B cell (primary cell): Measurements from ENCODE around the gene EGFR. TPM values are rescaled to one million over a fixed set of nuclear protein-coding genes. Genes with fewer than 3 reads are reported as not detected.

ENCODE experiments used
- ATAC-seq: fragments of 200-7000 bp; cut with Tn5 transposase; one replicate; pipeline ENCODE4 v1.10.0; 2021; ENCODE audit warnings: low read depth, mild to moderate bottlenecking, moderate number of reproducible peaks, moderate library complexity
- CTCF ChIA-PET: fragments of 350-600 bp; sonication (Branson Sonifier 250); formaldehyde crosslinking; loops from one replicate; lab custom pipeline; 2021; ENCODE audit warnings: antibody characterized with exemption, inconsistent platforms; lab: Charles Lee
- POLR2A ChIA-PET: fragments of 350-600 bp; sonication (Branson Sonifier 250); formaldehyde crosslinking; loops from one replicate; lab custom pipeline; 2021; ENCODE audit warnings: antibody characterized with exemption; lab: Charles Lee
- DNase-seq: peaks from one replicate; pipeline ENCODE4 v3.0.0; 2013
- H2AFZ ChIP-seq: 2 replicates; pipeline ENCODE4 v1.6.1; 2012; ENCODE audit warnings: mild to moderate bottlenecking, low read depth, low read length; ENCODE audit not compliant: insufficient read depth, poor library complexity, severe bottlenecking
- H3K27ac ChIP-seq, 2 donors: 1 replicate in 1 of 2; 2 replicates in 1 of 2; pipeline ENCODE4 v1.5.1; 2012 to 2013; ENCODE audit warnings: low read length in 2 of 2, mild to moderate bottlenecking in 2 of 2, moderate library complexity in 1 of 2
- H3K27me3 ChIP-seq, 4 experiments: fragments of 200-600 bp in 1 of 4; sonication (generic) in 1 of 4; replicated peaks in 1 of 4; 1 replicate in 2 of 4; 2 replicates in 2 of 4; pipeline versions ENCODE4 v1.6.1 to v1.7.0; 2013 to 2016; ENCODE audit warnings: low read length in 3 of 4, mild to moderate bottlenecking in 2 of 4, mixed read lengths in 1 of 4, moderate library complexity in 1 of 4; ENCODE audit not compliant: insufficient read depth in 4 of 4, control insufficient read depth in 3 of 4; ENCODE audit errors: control extremely low read depth in 1 of 4
- H3K36me3 ChIP-seq, 2 experiments: replicated peaks in 1 of 2; 1 replicate in 1 of 2; 2 replicates in 1 of 2; pipeline versions ENCODE4 v1.6.1 to v1.7.1; 2013; ENCODE audit warnings: low read length in 1 of 2; ENCODE audit not compliant: insufficient read depth in 2 of 2, control insufficient read depth in 1 of 2; ENCODE audit errors: control extremely low read depth in 1 of 2, extremely low read depth in 1 of 2
- H3K4me1 ChIP-seq, 2 donors: fragments of 200-600 bp in 1 of 2; sonication (generic) in 1 of 2; 1 replicate in 1 of 2; 2 replicates in 1 of 2; pipeline versions ENCODE4 v1.5.1 to v1.6.1; 2013 to 2017; ENCODE audit warnings: low read length in 2 of 2; ENCODE audit not compliant: control insufficient read depth in 2 of 2, insufficient read depth in 2 of 2
- H3K4me2 ChIP-seq: replicated peaks from 2 replicates; pipeline ENCODE3; 2012; ENCODE audit warnings: mild to moderate bottlenecking, low read depth, low read length; ENCODE audit not compliant: poor library complexity, severe bottlenecking
- H3K4me3 ChIP-seq, 5 experiments: fragments of 200-600 bp in 1 of 5; sonication (generic) in 1 of 5; 1 replicate in 3 of 5; 2 replicates in 2 of 5; pipeline versions ENCODE4 v1.5.1 to v1.7.0; 2011 to 2016; ENCODE audit warnings: low read length in 4 of 5, mild to moderate bottlenecking in 4 of 5, low read depth in 2 of 5, control low read depth in 1 of 5, moderate library complexity in 1 of 5; ENCODE audit not compliant: insufficient read depth in 1 of 5; ENCODE audit errors: control extremely low read depth in 1 of 5, extremely low read depth in 1 of 5
- H3K79me2 ChIP-seq: fragments of 200-600 bp; sonication (generic); one replicate; pipeline ENCODE4 v1.6.0; 2016; ENCODE audit warnings: low read length; ENCODE audit not compliant: control insufficient read depth, insufficient read depth
- H3K9ac ChIP-seq: fragments of 200-600 bp; sonication (generic); 2 replicates; pipeline ENCODE4 v1.6.1; 2017; ENCODE audit warnings: mild to moderate bottlenecking, low read length, moderate library complexity
- H3K9me3 ChIP-seq, 3 donors: one replicate each; pipeline versions ENCODE4 v1.6.1 to v1.7.1; 2013; ENCODE audit warnings: low read length in 2 of 3; ENCODE audit not compliant: control insufficient read depth in 2 of 3, insufficient read depth in 1 of 3; ENCODE audit errors: control extremely low read depth in 1 of 3
- H4K20me1 ChIP-seq: 2 replicates; pipeline ENCODE4 v1.6.0; 2012; ENCODE audit warnings: mild to moderate bottlenecking, low read length; ENCODE audit not compliant: insufficient read depth, control insufficient read depth, poor library complexity, severe bottlenecking
- H3K27ac Mint-ChIP-seq: one replicate; pipeline ENCODE4 v1.8.0; 2021; ENCODE audit warnings: mixed read lengths
- H3K27me3 Mint-ChIP-seq: one replicate; pipeline ENCODE4 v1.8.0; 2021; ENCODE audit warnings: mixed read lengths
- H3K4me1 Mint-ChIP-seq: one replicate; pipeline ENCODE4 v1.8.0; 2021; ENCODE audit warnings: mixed read lengths
- H3K4me3 Mint-ChIP-seq: one replicate; pipeline ENCODE4 v1.8.0; 2021; ENCODE audit warnings: mixed read lengths
- H3K9me3 Mint-ChIP-seq: one replicate; pipeline ENCODE4 v1.8.0; 2022; ENCODE audit warnings: mixed read lengths; ENCODE audit not compliant: insufficient read depth
- CTCF ChIP-seq: fragments of 200-600 bp; IDR thresholded peaks from one replicate; pipeline ENCODE4 v1.8.0; 2022; ENCODE audit warnings: antibody characterized with exemption, mild to moderate bottlenecking
- EZH2 ChIP-seq: IDR thresholded peaks from 2 replicates; pipeline ENCODE4 v1.6.1; 2012; ENCODE audit warnings: borderline replicate concordance, low read depth, mild to moderate bottlenecking, moderate library complexity, low read length; ENCODE audit not compliant: insufficient read depth, poor library complexity, severe bottlenecking
- WGBS: methylation state at CpG from one replicate; pipeline ENCODE4 v1.1.5; 2013; ENCODE audit warnings: missing lambda C conversion rate; ENCODE audit not compliant: insufficient coverage; 5-methylcytosine and 5-hydroxymethylcytosine counted together
- intact Hi-C: fragments of 100-400 bp; cut with micrococcal nuclease; formaldehyde crosslinking; loops from one replicate; pipeline ENCODE4 v1.10.0; 2022
- polyA plus RNA-seq: library from polyadenylated mRNA; depleted of rRNA; stranded (reverse); fragments of >200 nt; gene quantifications from 2 replicates; pipeline ENCODE4 v1.2.3, GENCODE V29; 2012
- total RNA-seq, 2 donors: library from RNA; stranded (reverse); fragments of 120-200 nt in 1 of 2; gene quantifications; 1 replicate in 1 of 2; 2 replicates in 1 of 2; pipeline versions ENCODE4 v1.2.3 to v1.2.4, GENCODE V29; 2013 to 2022

The EGFR gene
- total and polyA plus RNA-seq, 2 donors (not counting 1 experiment from before 2014, with no cell fraction given) = not detected

- intact Hi-C loops = no loop called here
- H3K4me3 Mint-ChIP-seq = no peak overlapping the region
- CTCF ChIA-PET = no interaction called here
- Histone ChIP-seq H3K79me2 (no peaks in the 10 kb centered on the region), H3K9ac (no peak overlapping the region), H3K27me3 (no peaks in the 10 kb centered on the region), H3K4me1 (no peaks in the 10 kb centered on the region), H3K36me3 (no peaks in the 10 kb centered on the region), H3K4me3 (no peak overlapping the region), H2AFZ (no peak overlapping the region), H3K9me3 (peaks cover 0 to 9% (median 0%) of the 10 kb centered on the region in 3 donors), H4K20me1 (no peaks in the 10 kb centered on the region), H3K4me2 (no peak overlapping the region), H3K27ac (no peak overlapping the region)
- TF ChIP-seq EZH2 = no peak
- TF ChIP-seq CTCF = no peak
- ATAC-seq (no peak), DNase-seq (no peak)
- no peaks in the 10 kb centered on the region for H3K9me3 Mint-ChIP-seq
- POLR2A ChIA-PET = no interaction called here
- peaks cover 9% of the 10 kb centered on the region for H3K27me3 Mint-ChIP-seq
- WGBS = 80% methylated on average over 7 of the region's 8 CpGs
- H3K27ac Mint-ChIP-seq = no peak overlapping the region
- H3K4me1 Mint-ChIP-seq = no peaks in the 10 kb centered on the region
Observed at GRCh38 chr7:55157764-55158105, 138.9 kb downstream of the EGFR start.

GRCh38 chr7:55158541-55159382 lies 139.9 kb downstream of the EGFR start:
- Mint-ChIP-seq H3K9me3 (no peaks in the 10 kb centered on the region), H3K27me3 (peaks cover 9% of the 10 kb centered on the region), H3K27ac (no peak overlapping the region), H3K4me3 (no peak overlapping the region), H3K4me1 (no peaks in the 10 kb centered on the region)
- no peak for DNase-seq
- no peak overlapping the region for H2AFZ ChIP-seq
- intact Hi-C loops = no loop called here
- POLR2A ChIA-PET = no interaction called here
- H3K36me3 ChIP-seq = no peaks in the 10 kb centered on the region
- peaks cover 0 to 9% (median 0%) of the 10 kb centered on the region in 3 donors for H3K9me3 ChIP-seq
- 80% methylated on average over 8 of the region's 10 CpGs for WGBS
- H3K4me1 ChIP-seq = no peaks in the 10 kb centered on the region
- no peaks in the 10 kb centered on the region for H4K20me1 ChIP-seq
- CTCF ChIA-PET = no interaction called here
- ATAC-seq = no peak
- H3K27me3 ChIP-seq = no peaks in the 10 kb centered on the region
- no peak for TF ChIP-seq CTCF
- TF ChIP-seq EZH2 = no peak
- H3K79me2 ChIP-seq = no peaks in the 10 kb centered on the region
- no peak overlapping the region for H3K4me2 ChIP-seq
- H3K9ac ChIP-seq = no peak overlapping the region
- no peak overlapping the region for H3K27ac ChIP-seq
- H3K4me3 ChIP-seq = no peak overlapping the region
